K562 (cell line): ENCODE results near the gene UBN1. TPM values are rescaled to one million over a fixed set of nuclear protein-coding genes. Genes with fewer than 3 reads are reported as not detected.

ENCODE experiments used
- ATAC-seq: fragments of 200-7000 bp; cut with Tn5 transposase; 3 replicates; pipeline ENCODE4 v1.9.1; 2020; ENCODE audit warnings: moderate library complexity
- BruUV-seq: library from RNA; stranded (reverse); fragments of 400-500 nt; replicated peaks from 2 replicates; lab custom pipeline; 2021; lab: Mats Ljungman, UMichigan
- CTCF ChIA-PET: fragments of 300-600 bp; formaldehyde crosslinking; extraction: SDS; loops from one replicate; lab custom pipeline; 2021; ENCODE audit warnings: low intra/inter-chr PET ratio; lab: Yijun Ruan, JAX
- POLR2A ChIA-PET: fragments of 300-600, 350-650 bp; sonication (Branson Sonifier 250); formaldehyde crosslinking; extraction: SDS; loops from one replicate; lab custom pipeline; 2021; ENCODE audit warnings: antibody characterized with exemption, inconsistent platforms; lab: Yijun Ruan, JAX
- DNase-seq, 4 experiments: peaks; one replicate each; pipeline versions ENCODE4 v3.0.0 to v3.0.0-alpha.2; 2011 to 2018; ENCODE audit warnings: low spot score in 3 of 4, mixed read lengths in 3 of 4; ENCODE audit errors: extremely low read depth in 1 of 4
- FAIRE-seq: peaks from 2 replicates; lab custom pipeline; 2011; peaks lifted over from hg19 to GRCh38; lab: Jason Lieb, UNC
- H2AFZ ChIP-seq: 2 replicates; pipeline ENCODE4 v1.6.0; 2011; ENCODE audit warnings: low read depth, low read length, control low read depth, inconsistent platforms
- H3K27ac ChIP-seq: fragments of 200-600 bp; 3 replicates; pipeline ENCODE4 v1.8.0; 2011; ENCODE audit warnings: low read depth, mild to moderate bottlenecking, control low read depth, inconsistent platforms, low read length, moderate library complexity, mixed read lengths; ENCODE audit errors: extremely low read depth
- H3K27me3 ChIP-seq, 2 experiments: fragments of 300-600 bp in 1 of 2; 2 replicates in 1 of 2; 3 replicates in 1 of 2; pipeline versions ENCODE4 v1.6.0 to v1.8.0; 2011; ENCODE audit warnings: inconsistent platforms in 2 of 2, low read length in 2 of 2, mild to moderate bottlenecking in 1 of 2, mixed read lengths in 1 of 2, moderate library complexity in 1 of 2; ENCODE audit not compliant: control insufficient read depth in 2 of 2, insufficient read depth in 2 of 2
- H3K36me3 ChIP-seq: fragments of 300-600 bp; 3 replicates; pipeline ENCODE4 v1.8.0; 2011; ENCODE audit warnings: mild to moderate bottlenecking, low read length, inconsistent platforms; ENCODE audit not compliant: control insufficient read depth, insufficient read depth
- H3K4me1 ChIP-seq, 2 experiments: fragments of 200-600 bp in 1 of 2; replicated peaks in 1 of 2; 2 replicates in 1 of 2; 3 replicates in 1 of 2; pipeline versions ENCODE4 v1.5.1 to v1.8.0; 2011; ENCODE audit warnings: inconsistent platforms in 2 of 2, low read length in 2 of 2, mild to moderate bottlenecking in 1 of 2, mixed read lengths in 1 of 2, moderate library complexity in 1 of 2; ENCODE audit not compliant: control insufficient read depth in 2 of 2, insufficient read depth in 2 of 2
- H3K4me2 ChIP-seq: 2 replicates; pipeline ENCODE4 v1.6.1; 2011; ENCODE audit warnings: low read length, control low read depth, inconsistent platforms, mixed read lengths; ENCODE audit not compliant: insufficient read depth
- H3K4me3 ChIP-seq: fragments of 200-600 bp; sonication (generic), shearing (Covaris generic); 2 replicates; pipeline ENCODE4 v1.5.1; 2016; ENCODE audit warnings: control low read depth, inconsistent platforms
- H3K79me2 ChIP-seq: fragments of 200-600 bp; 3 replicates; pipeline ENCODE4 v1.8.0; 2011; ENCODE audit warnings: low read length, inconsistent platforms; ENCODE audit not compliant: control insufficient read depth, insufficient read depth
- H3K9ac ChIP-seq, 2 experiments: 2 replicates each; pipeline versions ENCODE4 v1.6.0 to v1.6.1; 2011; ENCODE audit warnings: low read depth in 2 of 2, low read length in 2 of 2, control low read depth in 1 of 2, inconsistent platforms in 1 of 2, mild to moderate bottlenecking in 1 of 2, mixed read lengths in 1 of 2; ENCODE audit not compliant: insufficient read depth in 1 of 2
- H3K9me1 ChIP-seq: one replicate; pipeline ENCODE4 v1.6.0; 2011; ENCODE audit warnings: inconsistent platforms, mild to moderate bottlenecking, low read length, moderate library complexity; ENCODE audit not compliant: control insufficient read depth, insufficient read depth
- H3K9me3 ChIP-seq: replicated peaks from 2 replicates; pipeline ENCODE4 v1.5.1; 2011; ENCODE audit warnings: low read depth, low read length, inconsistent platforms; ENCODE audit not compliant: control insufficient read depth, insufficient read depth
- H4K20me1 ChIP-seq: replicated peaks from 2 replicates; pipeline ENCODE4 v1.6.1; 2011; ENCODE audit warnings: low read length, inconsistent platforms, mixed read lengths; ENCODE audit not compliant: control insufficient read depth, insufficient read depth
- DEAF1 ChIP-seq: fragments of 450-650 bp; formaldehyde crosslinking; IDR thresholded peaks from 2 replicates; pipeline ENCODE4 v1.4.0; 2020; ENCODE audit warnings: mild to moderate bottlenecking, moderate library complexity
- HDAC1 ChIP-seq, 2 experiments: fragments of 450-650 bp; IDR thresholded peaks; 2 replicates each; pipeline ENCODE4 v1.6.1; 2016 to 2017; ENCODE audit warnings: inconsistent platforms in 1 of 2, mild to moderate bottlenecking in 1 of 2, moderate library complexity in 1 of 2
- PCBP1 ChIP-seq: fragments of 200-400 bp; formaldehyde crosslinking; IDR thresholded peaks from 2 replicates; pipeline ENCODE4 v1.6.1; 2018; ENCODE audit warnings: mild to moderate bottlenecking, low read depth, low read length; ENCODE audit not compliant: poor library complexity, severe bottlenecking
- ZNF740 ChIP-seq, 3 experiments: fragments of 200-800 bp in 1 of 3; sonication (Bioruptor generic) in 1 of 3; sonication (generic) in 1 of 3; formaldehyde crosslinking in 1 of 3; IDR thresholded peaks; 2 replicates each; pipeline versions ENCODE4 v1.6.1 to v1.8.0; 2016 to 2022; ENCODE audit warnings: mild to moderate bottlenecking in 2 of 3, missing compliant biosample characterization in 2 of 3, missing genetic modification characterization in 2 of 3, missing genetic modification reagents in 1 of 3
- WGBS: fragments of 100-300 bp; shearing (Covaris generic); methylation state at CpG from one replicate; pipeline ENCODE4 v1.1.6; 2016; ENCODE audit warnings: low coverage, mixed read lengths; ENCODE audit not compliant: insufficient coverage; ENCODE audit errors: missing lambda C conversion rate; 5-methylcytosine and 5-hydroxymethylcytosine counted together
- in situ Hi-C: fragments of 300-500 bp; cut with MboI; formaldehyde crosslinking; loops from 4 replicates; pipeline ENCODE4 v1.15.0; 2018; ENCODE audit warnings: inconsistent platforms, mixed read lengths
- intact Hi-C: fragments of 100-400 bp; cut with micrococcal nuclease; formaldehyde crosslinking; loops from 2 replicates; pipeline ENCODE4 v1.14.2; 2022
- polyA plus RNA-seq, 8 experiments: library from polyadenylated mRNA; depleted of rRNA in 4 of 8; stranded (reverse) in 5 of 8; unstranded in 3 of 8; fragments of >200 nt; fragmentation: Nextera tagmentation in 2 of 8; fragmentation: Illumina TruSeq in 1 of 8; extraction: Ambion mirVana in 2 of 8; extraction: Trizol in 1 of 8; gene quantifications; 2 replicates each; pipeline versions ENCODE4 v1.2.1 to v1.2.3, GENCODE V29; 2011 to 2014; ENCODE audit warnings: inconsistent platforms in 1 of 8, missing spikeins in 1 of 8
- total RNA-seq, 7 experiments: library from RNA; depleted of rRNA in 6 of 7; stranded (reverse); fragments of >200 nt in 6 of 7; fragmentation: Illumina TruSeq in 2 of 7; extraction: Trizol in 2 of 7; gene quantifications; 2 replicates each; pipeline versions ENCODE4 v1.2.1 to v1.2.3, GENCODE V29; 2011 to 2021; ENCODE audit warnings: low replicate concordance in 1 of 7
- TF ChIP-seq, protein P1 (sequence below): fragments of 250-450 bp; sonication (Bioruptor Pico); IDR thresholded peaks from 2 replicates; pipeline ENCODE4 v1.5.0; 2021
- TF ChIP-seq, protein P2 (sequence below): fragments of 450-650 bp; IDR thresholded peaks from 2 replicates; pipeline ENCODE4 v1.6.1; 2016
- TF ChIP-seq, protein P3 (sequence below): sonication (generic); formaldehyde crosslinking; IDR thresholded peaks from 2 replicates; pipeline ENCODE4 v1.8.0; 2023; ENCODE audit warnings: missing genetic modification reagents, mild to moderate bottlenecking, borderline replicate concordance
- TF ChIP-seq, protein P4 (sequence below): fragments of 450-650 bp; formaldehyde crosslinking; IDR thresholded peaks from 2 replicates; pipeline ENCODE4 v1.4.0; 2020; ENCODE audit warnings: mild to moderate bottlenecking

Gene UBN1
- total and polyA plus RNA-seq, 9 of the 15 experiments (the other 6 are each of a cell fraction or from before 2014, with no cell fraction given): 1.5 to 45.7 (median 20.6) TPM

GRCh38 chr16:4882633-4883285, 35.5 kb downstream of the UBN1 start:
- Histone ChIP-seq H2AFZ (no peak overlapping the region), H3K27me3 (no peaks in the 10 kb centered on the region), H3K4me3 (no peak overlapping the region), H3K36me3 (peaks cover 82% of the 10 kb centered on the region), H4K20me1 (no peaks in the 10 kb centered on the region; the same call in 1 of the 2 replicates), H3K9ac (no peak overlapping the region), H3K27ac (no peak overlapping the region), H3K79me2 (no peaks in the 10 kb centered on the region), H3K9me3 (peaks cover 7% of the 10 kb centered on the region; the same call in 1 of the 2 replicates), H3K4me2 (no peak overlapping the region), H3K9me1 (peaks cover 3% of the 10 kb centered on the region), H3K4me1 (peaks cover 25 to 38% of the 10 kb centered on the region in 2 experiments; a peak in 4 of 5 replicates)
- BruUV-seq: no TSS peak
- WGBS: 65% methylated on average over 10 of the region's 11 CpGs
- intact Hi-C loops (loop anchor here (10.0 kb wide), 1 partner anchor 52 kb away; the partner anchor contains the start of gene PPL), in situ Hi-C loops (no loop called here)
- DNase-seq: peak in 1 of 4 experiments; percentile 53
- ATAC-seq: peak; percentile 46
- ChIA-PET POLR2A (interaction anchor here (0.9 kb wide), 1 partner anchor 8 kb away, joined by 5 read pairs; no protein-coding TSS in a partner anchor), CTCF (no interaction called here)
- FAIRE-seq: peak; percentile 75
- TF ChIP-seq, protein P1, sequence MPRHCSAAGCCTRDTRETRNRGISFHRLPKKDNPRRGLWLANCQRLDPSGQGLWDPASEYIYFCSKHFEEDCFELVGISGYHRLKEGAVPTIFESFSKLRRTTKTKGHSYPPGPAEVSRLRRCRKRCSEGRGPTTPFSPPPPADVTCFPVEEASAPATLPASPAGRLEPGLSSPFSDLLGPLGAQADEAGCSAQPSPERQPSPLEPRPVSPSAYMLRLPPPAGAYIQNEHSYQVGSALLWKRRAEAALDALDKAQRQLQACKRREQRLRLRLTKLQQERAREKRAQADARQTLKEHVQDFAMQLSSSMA: no peak
- TF ChIP-seq, protein P2, sequence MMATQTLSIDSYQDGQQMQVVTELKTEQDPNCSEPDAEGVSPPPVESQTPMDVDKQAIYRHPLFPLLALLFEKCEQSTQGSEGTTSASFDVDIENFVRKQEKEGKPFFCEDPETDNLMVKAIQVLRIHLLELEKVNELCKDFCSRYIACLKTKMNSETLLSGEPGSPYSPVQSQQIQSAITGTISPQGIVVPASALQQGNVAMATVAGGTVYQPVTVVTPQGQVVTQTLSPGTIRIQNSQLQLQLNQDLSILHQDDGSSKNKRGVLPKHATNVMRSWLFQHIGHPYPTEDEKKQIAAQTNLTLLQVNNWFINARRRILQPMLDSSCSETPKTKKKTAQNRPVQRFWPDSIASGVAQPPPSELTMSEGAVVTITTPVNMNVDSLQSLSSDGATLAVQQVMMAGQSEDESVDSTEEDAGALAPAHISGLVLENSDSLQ: peak; percentile 63
- no peak for TF ChIP-seq ZNF740 (CRISPR knock-in tag; IDR thresholded peaks at IDR 0.05)
- peak in 1 of 2 experiments; percentile 8; a peak in 1 of 4 replicates for TF ChIP-seq ZNF740 (tag; IDR thresholded peaks at IDR 0.05)
- TF ChIP-seq DEAF1: no peak
- TF ChIP-seq, protein P3, sequence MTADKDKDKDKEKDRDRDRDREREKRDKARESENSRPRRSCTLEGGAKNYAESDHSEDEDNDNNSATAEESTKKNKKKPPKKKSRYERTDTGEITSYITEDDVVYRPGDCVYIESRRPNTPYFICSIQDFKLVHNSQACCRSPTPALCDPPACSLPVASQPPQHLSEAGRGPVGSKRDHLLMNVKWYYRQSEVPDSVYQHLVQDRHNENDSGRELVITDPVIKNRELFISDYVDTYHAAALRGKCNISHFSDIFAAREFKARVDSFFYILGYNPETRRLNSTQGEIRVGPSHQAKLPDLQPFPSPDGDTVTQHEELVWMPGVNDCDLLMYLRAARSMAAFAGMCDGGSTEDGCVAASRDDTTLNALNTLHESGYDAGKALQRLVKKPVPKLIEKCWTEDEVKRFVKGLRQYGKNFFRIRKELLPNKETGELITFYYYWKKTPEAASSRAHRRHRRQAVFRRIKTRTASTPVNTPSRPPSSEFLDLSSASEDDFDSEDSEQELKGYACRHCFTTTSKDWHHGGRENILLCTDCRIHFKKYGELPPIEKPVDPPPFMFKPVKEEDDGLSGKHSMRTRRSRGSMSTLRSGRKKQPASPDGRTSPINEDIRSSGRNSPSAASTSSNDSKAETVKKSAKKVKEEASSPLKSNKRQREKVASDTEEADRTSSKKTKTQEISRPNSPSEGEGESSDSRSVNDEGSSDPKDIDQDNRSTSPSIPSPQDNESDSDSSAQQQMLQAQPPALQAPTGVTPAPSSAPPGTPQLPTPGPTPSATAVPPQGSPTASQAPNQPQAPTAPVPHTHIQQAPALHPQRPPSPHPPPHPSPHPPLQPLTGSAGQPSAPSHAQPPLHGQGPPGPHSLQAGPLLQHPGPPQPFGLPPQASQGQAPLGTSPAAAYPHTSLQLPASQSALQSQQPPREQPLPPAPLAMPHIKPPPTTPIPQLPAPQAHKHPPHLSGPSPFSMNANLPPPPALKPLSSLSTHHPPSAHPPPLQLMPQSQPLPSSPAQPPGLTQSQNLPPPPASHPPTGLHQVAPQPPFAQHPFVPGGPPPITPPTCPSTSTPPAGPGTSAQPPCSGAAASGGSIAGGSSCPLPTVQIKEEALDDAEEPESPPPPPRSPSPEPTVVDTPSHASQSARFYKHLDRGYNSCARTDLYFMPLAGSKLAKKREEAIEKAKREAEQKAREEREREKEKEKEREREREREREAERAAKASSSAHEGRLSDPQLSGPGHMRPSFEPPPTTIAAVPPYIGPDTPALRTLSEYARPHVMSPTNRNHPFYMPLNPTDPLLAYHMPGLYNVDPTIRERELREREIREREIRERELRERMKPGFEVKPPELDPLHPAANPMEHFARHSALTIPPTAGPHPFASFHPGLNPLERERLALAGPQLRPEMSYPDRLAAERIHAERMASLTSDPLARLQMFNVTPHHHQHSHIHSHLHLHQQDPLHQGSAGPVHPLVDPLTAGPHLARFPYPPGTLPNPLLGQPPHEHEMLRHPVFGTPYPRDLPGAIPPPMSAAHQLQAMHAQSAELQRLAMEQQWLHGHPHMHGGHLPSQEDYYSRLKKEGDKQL (CRISPR knock-in tag): no peak
- TF ChIP-seq, protein P4, sequence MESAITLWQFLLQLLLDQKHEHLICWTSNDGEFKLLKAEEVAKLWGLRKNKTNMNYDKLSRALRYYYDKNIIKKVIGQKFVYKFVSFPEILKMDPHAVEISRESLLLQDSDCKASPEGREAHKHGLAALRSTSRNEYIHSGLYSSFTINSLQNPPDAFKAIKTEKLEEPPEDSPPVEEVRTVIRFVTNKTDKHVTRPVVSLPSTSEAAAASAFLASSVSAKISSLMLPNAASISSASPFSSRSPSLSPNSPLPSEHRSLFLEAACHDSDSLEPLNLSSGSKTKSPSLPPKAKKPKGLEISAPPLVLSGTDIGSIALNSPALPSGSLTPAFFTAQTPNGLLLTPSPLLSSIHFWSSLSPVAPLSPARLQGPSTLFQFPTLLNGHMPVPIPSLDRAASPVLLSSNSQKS (CRISPR knock-in tag): no peak
- no peak for TF ChIP-seq HDAC1 (IDR thresholded peaks at IDR 0.05)
- TF ChIP-seq PCBP1: no peak
